ENCODE results near the gene SUB1.

The SUB1 gene

DNA sequence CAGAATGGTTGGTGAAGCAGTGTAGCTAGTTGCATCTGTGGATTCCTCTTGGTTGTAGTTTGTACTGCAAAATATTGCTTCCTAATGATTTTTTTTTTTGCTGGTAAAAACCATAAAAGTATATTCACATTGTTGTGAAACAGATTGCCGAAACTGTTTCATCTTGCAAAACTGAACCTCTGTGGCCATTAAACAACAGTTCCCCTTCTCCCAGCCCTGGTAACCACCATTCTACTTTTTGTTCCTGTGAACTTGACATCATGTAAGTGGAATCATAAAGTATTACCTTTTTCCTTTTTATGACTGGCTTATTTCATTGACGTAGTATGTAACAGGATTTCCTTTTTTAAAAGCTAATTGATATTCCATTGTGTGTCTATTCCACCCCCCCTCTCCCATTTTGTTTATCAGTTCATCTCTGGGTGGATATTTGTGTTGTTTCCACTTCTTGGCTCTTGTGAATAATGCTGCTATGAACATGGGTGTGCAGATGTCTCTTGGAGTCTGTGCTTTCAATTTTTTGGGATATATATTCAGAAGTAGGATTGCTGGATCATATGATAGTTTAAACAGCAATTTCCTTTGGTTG is 11.8 kb downstream of the SUB1 start:
- Histone ChIP-seq H3K36me3 (replicated peaks; ENCODE audit: low read depth, low read length) (peaks cover 32% of the 10 kb centered on the region), H3K79me2 (ENCODE audit: low read length) (no peaks in the 10 kb centered on the region)
- no peak for TF ChIP-seq EZH2phosphoT487 (IDR thresholded peaks at IDR 0.05; ENCODE audit: low read depth)
- TF ChIP-seq, protein P1, sequence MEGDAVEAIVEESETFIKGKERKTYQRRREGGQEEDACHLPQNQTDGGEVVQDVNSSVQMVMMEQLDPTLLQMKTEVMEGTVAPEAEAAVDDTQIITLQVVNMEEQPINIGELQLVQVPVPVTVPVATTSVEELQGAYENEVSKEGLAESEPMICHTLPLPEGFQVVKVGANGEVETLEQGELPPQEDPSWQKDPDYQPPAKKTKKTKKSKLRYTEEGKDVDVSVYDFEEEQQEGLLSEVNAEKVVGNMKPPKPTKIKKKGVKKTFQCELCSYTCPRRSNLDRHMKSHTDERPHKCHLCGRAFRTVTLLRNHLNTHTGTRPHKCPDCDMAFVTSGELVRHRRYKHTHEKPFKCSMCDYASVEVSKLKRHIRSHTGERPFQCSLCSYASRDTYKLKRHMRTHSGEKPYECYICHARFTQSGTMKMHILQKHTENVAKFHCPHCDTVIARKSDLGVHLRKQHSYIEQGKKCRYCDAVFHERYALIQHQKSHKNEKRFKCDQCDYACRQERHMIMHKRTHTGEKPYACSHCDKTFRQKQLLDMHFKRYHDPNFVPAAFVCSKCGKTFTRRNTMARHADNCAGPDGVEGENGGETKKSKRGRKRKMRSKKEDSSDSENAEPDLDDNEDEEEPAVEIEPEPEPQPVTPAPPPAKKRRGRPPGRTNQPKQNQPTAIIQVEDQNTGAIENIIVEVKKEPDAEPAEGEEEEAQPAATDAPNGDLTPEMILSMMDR (IDR thresholded peaks at IDR 0.05; ENCODE audit: low read depth, low read length) = no peak

DNA sequence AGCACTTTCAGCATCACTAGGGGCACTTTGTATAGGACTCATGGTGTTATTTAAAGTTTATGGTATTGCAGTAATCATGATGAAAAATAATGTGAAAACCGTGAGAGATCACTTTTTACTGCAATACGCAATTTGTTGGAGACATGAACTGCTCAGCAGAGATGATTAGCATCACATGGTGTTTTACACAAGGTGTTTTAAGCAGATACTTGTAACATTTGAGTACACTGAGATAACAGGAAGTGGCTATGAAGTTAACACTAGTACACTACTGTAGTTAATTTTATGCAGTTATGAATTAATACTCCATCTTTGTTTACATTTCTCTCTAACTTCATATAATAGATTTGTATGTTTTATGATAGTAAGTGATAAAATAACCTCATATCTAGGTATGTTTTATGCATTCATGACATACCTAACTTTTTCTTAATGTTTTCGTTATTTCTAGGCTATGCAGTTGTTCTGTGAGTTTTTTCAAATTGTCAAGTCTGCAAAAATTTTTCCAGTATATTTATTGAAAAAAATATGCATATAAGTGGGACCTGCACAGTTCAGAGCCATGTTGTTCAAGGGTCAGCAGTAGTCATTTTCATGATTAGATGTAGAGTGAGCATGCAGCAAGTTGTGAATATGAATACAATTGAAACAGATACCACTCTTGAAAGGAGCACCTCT is 13.0 kb downstream of the SUB1 start:
- no peak overlapping the region for H3K4me2 ChIP-seq (ENCODE audit: low read length)
- no peaks in the 10 kb centered on the region for H3K27me3 ChIP-seq (ENCODE audit: low read depth, low read length)
- TF ChIP-seq, protein P1 (IDR thresholded peaks at IDR 0.05; ENCODE audit: low read depth, low read length) = no peak
- TF ChIP-seq EZH2phosphoT487 (IDR thresholded peaks at IDR 0.05; ENCODE audit: low read depth) = no peak
- H4K20me1 ChIP-seq (ENCODE audit: insufficient read depth, low read length) = peaks cover 14% of the 10 kb centered on the region; the same call in 1 of the 2 replicates
- no peak overlapping the region for H3K27ac ChIP-seq (ENCODE audit: low read length)
- no peak overlapping the region for H2AFZ ChIP-seq (ENCODE audit: low read depth, low read length)
- H3K36me3 ChIP-seq (replicated peaks; ENCODE audit: low read depth, low read length) = peaks cover 26% of the 10 kb centered on the region
- H3K9ac ChIP-seq (ENCODE audit: low read length) = no peak overlapping the region
- no peaks in the 10 kb centered on the region for H3K4me1 ChIP-seq (ENCODE audit: low read length)
- no peak overlapping the region for H3K4me3 ChIP-seq (ENCODE audit: low read length)
- H3K79me2 ChIP-seq (ENCODE audit: low read length) = no peaks in the 10 kb centered on the region
- H3K9me3 ChIP-seq (ENCODE audit: insufficient read depth, low read length) = no peaks in the 10 kb centered on the region

More for the DNA sequence above, 11.8 kb downstream of the SUB1 start:
- Histone ChIP-seq H4K20me1 (ENCODE audit: insufficient read depth, low read length) (peaks cover 21% of the 10 kb centered on the region; the same call in 1 of the 2 replicates), H3K27me3 (ENCODE audit: low read depth, low read length) (no peaks in the 10 kb centered on the region), H3K9me3 (ENCODE audit: insufficient read depth, low read length) (no peaks in the 10 kb centered on the region), H3K4me3 (ENCODE audit: low read length) (no peak overlapping the region), H3K4me1 (ENCODE audit: low read length) (no peaks in the 10 kb centered on the region), H3K4me2 (ENCODE audit: low read length) (no peak overlapping the region), H2AFZ (ENCODE audit: low read depth, low read length) (no peak overlapping the region), H3K9ac (ENCODE audit: low read length) (no peak overlapping the region), H3K27ac (ENCODE audit: low read length) (no peak overlapping the region)

DNA sequence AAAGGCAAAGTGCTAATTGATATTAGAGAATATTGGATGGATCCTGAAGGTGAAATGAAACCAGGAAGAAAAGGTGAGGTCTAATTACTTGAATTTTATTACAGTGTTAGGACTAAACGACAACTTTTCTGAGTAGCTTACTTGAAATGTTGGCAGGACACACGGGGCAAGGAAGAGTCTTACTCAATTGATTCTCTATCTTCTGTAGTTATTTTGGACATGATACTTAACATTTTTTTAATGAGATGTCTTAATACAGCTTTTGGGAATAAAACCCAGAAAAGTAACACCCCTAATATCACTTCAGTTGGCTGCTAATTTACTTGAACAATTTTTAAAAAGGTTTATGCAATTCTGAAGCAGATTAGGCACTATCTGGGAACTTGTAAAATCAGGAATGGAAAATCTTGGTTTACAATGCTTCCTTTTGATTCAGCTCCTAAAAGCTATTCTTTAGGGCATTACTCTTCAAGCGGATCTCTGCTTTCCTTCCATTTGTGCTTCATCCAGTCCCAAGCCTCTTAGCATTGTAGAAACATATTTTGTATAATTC is 13.7 kb downstream of the SUB1 start:
- Histone ChIP-seq H3K79me2 (ENCODE audit: low read length) (no peaks in the 10 kb centered on the region), H3K36me3 (replicated peaks; ENCODE audit: low read depth, low read length) (peaks cover 24% of the 10 kb centered on the region), H4K20me1 (ENCODE audit: insufficient read depth, low read length) (peaks cover 12% of the 10 kb centered on the region; the same call in 1 of the 2 replicates), H2AFZ (ENCODE audit: low read depth, low read length) (no peak overlapping the region), H3K4me3 (ENCODE audit: low read length) (no peak overlapping the region), H3K27me3 (ENCODE audit: low read depth, low read length) (no peaks in the 10 kb centered on the region), H3K9me3 (ENCODE audit: insufficient read depth, low read length) (no peaks in the 10 kb centered on the region), H3K4me2 (ENCODE audit: low read length) (no peak overlapping the region), H3K9ac (ENCODE audit: low read length) (no peak overlapping the region), H3K4me1 (ENCODE audit: low read length) (no peaks in the 10 kb centered on the region), H3K27ac (ENCODE audit: low read length) (no peak overlapping the region)
- TF ChIP-seq, protein P1 (IDR thresholded peaks at IDR 0.05; ENCODE audit: low read depth, low read length) = no peak
- no peak for TF ChIP-seq EZH2phosphoT487 (IDR thresholded peaks at IDR 0.05; ENCODE audit: low read depth)

DNA sequence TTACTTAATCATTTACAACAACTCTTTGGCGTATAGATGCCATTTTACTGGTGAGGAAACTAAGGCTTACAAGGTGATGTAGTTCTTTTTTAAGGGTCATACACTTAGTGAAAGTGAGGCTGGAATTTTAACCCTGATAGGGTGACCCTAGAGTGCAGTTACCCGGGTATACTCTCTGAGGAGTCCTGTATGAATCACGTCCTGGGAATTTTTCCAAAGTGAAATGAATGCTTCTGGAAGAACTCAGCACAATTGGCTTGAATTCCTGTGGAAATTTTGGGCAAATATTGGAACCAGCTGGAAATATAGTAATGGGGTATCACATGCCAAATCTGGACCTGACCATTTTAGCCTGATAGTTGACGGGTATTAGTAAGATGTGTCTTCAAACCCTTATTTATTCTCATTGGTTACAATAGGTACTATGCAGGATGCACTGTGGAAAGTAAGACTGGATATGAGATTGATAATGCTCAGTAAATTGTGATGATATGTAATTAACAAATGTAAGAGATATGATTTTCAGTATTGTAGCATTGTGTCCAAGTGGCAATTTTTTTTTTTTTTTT is 14.8 kb downstream of the SUB1 start:
- Histone ChIP-seq H3K79me2 (ENCODE audit: low read length) (no peaks in the 10 kb centered on the region), H3K4me1 (ENCODE audit: low read length) (peaks cover 3% of the 10 kb centered on the region)

More for the DNA sequence above, 14.8 kb downstream of the SUB1 start:
- peaks cover 10% of the 10 kb centered on the region; the same call in 1 of the 2 replicates for H4K20me1 ChIP-seq (ENCODE audit: insufficient read depth, low read length)
- H3K4me2 ChIP-seq (ENCODE audit: low read length) = no peak overlapping the region
- no peaks in the 10 kb centered on the region for H3K27me3 ChIP-seq (ENCODE audit: low read depth, low read length)
- TF ChIP-seq, protein P1 (IDR thresholded peaks at IDR 0.05; ENCODE audit: low read depth, low read length) = no peak
- TF ChIP-seq EZH2phosphoT487 (IDR thresholded peaks at IDR 0.05; ENCODE audit: low read depth) = no peak
- H2AFZ ChIP-seq (ENCODE audit: low read depth, low read length) = no peak overlapping the region
- H3K4me3 ChIP-seq (ENCODE audit: low read length) = no peak overlapping the region
- H3K36me3 ChIP-seq (replicated peaks; ENCODE audit: low read depth, low read length) = peaks cover 21% of the 10 kb centered on the region
- H3K27ac ChIP-seq (ENCODE audit: low read length) = no peak overlapping the region
- H3K9ac ChIP-seq (ENCODE audit: low read length) = no peak overlapping the region
- no peaks in the 10 kb centered on the region for H3K9me3 ChIP-seq (ENCODE audit: insufficient read depth, low read length)
